ENCODE results near the gene AKAP9. TPM values are rescaled to one million over a fixed set of nuclear protein-coding genes. Genes with fewer than 3 reads are reported as not detected.

AKAP9 gene
- total RNA-seq, 1 donor from 2014 or later = 75.4 TPM

DNA sequence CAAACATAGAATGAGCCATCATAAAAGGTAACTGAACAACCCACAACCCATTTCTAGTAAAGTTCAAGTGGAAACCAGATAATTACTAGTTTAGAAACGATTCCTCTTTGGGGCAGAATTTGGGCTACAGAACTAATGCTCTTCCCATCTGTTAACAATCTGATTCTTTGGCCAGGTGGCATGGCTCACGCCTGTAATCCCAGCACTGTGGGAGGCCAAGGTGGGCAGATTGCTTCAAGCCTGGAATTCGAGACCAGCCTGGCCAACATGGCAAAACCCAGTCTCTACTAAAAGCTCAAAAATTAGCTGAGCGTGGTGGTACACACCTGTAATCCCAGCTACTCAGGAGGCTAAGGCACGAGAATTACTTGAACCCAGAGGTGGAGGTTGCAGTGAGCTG, 175.2 kb downstream of the AKAP9 start:
- TF ChIP-seq POLR2AphosphoS5 (IDR thresholded peaks at IDR 0.05; ENCODE audit: insufficient read depth in 1 of 2, low read depth in 1 of 2) (no peak), POLR2A (IDR thresholded peaks at IDR 0.05) (no peak)
- TF ChIP-seq, protein P1, sequence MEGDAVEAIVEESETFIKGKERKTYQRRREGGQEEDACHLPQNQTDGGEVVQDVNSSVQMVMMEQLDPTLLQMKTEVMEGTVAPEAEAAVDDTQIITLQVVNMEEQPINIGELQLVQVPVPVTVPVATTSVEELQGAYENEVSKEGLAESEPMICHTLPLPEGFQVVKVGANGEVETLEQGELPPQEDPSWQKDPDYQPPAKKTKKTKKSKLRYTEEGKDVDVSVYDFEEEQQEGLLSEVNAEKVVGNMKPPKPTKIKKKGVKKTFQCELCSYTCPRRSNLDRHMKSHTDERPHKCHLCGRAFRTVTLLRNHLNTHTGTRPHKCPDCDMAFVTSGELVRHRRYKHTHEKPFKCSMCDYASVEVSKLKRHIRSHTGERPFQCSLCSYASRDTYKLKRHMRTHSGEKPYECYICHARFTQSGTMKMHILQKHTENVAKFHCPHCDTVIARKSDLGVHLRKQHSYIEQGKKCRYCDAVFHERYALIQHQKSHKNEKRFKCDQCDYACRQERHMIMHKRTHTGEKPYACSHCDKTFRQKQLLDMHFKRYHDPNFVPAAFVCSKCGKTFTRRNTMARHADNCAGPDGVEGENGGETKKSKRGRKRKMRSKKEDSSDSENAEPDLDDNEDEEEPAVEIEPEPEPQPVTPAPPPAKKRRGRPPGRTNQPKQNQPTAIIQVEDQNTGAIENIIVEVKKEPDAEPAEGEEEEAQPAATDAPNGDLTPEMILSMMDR (IDR thresholded peaks at IDR 0.05) = no peak

DNA sequence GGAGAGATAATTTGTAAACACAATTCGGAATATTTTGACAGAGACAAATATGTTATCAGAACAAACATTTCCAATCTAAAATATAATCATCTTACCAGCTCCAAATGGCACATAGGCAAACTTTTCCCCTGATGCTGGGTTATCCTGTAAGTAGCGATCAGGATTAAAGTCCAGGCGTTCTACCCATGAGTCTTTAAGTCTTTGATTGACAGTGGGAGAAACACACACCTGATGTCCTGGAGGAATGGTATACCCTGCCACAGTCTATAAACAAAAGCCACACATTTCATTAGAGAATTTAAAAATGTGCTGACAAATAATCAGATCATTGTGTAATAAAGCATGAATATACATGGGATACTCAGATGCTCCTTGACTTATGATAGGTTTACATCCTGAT, 176.3 kb downstream of the AKAP9 start:
- intact Hi-C loops (cut with DNase I) = no loop called here

More for the DNA sequence above, 175.2 kb downstream of the AKAP9 start:
- no peak overlapping the region for H3K4me3 ChIP-seq
- DNase-seq (ENCODE audit: extremely low spot score in 2 of 2) = no peak
- no peaks in the 10 kb centered on the region for H3K4me1 ChIP-seq
- H3K9me3 ChIP-seq = no peaks in the 10 kb centered on the region
- H3K36me3 ChIP-seq = peaks cover 0 to 41% of the 10 kb centered on the region in 2 donors
- H3K27me3 ChIP-seq = no peaks in the 10 kb centered on the region
- no peak overlapping the region for H3K27ac ChIP-seq
- intact Hi-C loops (cut with DNase I) = no loop called here

DNA sequence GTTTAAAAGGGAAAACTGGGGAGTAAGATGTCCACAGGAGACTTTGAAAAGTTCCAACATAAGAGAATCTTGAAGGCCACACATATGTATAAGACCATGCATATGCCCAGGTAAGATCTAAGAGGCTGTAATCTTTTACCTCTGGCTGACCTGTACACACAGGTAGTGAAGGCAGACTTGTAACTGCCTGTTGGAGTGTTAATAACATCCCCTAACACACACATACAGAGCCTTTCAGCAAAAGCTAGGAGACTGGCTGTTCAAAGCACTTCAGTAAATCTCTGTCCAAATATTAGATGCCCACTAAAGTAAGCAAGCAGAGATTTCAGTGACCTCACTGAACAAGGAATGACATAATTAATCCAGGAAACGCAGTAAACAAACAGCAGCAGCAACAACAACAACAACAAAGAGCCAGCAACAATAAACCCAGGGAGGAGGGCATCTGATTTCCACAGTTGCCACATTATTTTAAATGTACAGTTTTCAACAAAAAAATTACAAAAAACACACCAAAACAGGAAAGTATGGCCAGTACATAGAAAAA, 178.6 kb downstream of the AKAP9 start:
- no peak for DNase-seq (ENCODE audit: extremely low spot score in 2 of 2)
- H3K4me3 ChIP-seq = no peak overlapping the region
- no peaks in the 10 kb centered on the region for H3K9me3 ChIP-seq
- H3K27ac ChIP-seq = no peak overlapping the region
- H3K4me1 ChIP-seq = no peaks in the 10 kb centered on the region
- H3K36me3 ChIP-seq = peaks cover 0 to 63% of the 10 kb centered on the region in 2 donors
- no peaks in the 10 kb centered on the region for H3K27me3 ChIP-seq
- intact Hi-C loops (cut with DNase I) = no loop called here
- TF ChIP-seq POLR2AphosphoS5 (IDR thresholded peaks at IDR 0.05; ENCODE audit: insufficient read depth in 1 of 2, low read depth in 1 of 2) (no peak), POLR2A (IDR thresholded peaks at IDR 0.05) (no peak)
- TF ChIP-seq, protein P1 (IDR thresholded peaks at IDR 0.05) = no peak

More for the DNA sequence above, 176.3 kb downstream of the AKAP9 start:
- no peak overlapping the region for H3K27ac ChIP-seq
- no peak for DNase-seq (ENCODE audit: extremely low spot score in 2 of 2)
- TF ChIP-seq, protein P1 (IDR thresholded peaks at IDR 0.05) = no peak
- no peaks in the 10 kb centered on the region for H3K4me1 ChIP-seq
- no peaks in the 10 kb centered on the region for H3K27me3 ChIP-seq
- H3K4me3 ChIP-seq = no peak overlapping the region
- peaks cover 0 to 44% of the 10 kb centered on the region in 2 donors for H3K36me3 ChIP-seq
- no peaks in the 10 kb centered on the region for H3K9me3 ChIP-seq

DNA sequence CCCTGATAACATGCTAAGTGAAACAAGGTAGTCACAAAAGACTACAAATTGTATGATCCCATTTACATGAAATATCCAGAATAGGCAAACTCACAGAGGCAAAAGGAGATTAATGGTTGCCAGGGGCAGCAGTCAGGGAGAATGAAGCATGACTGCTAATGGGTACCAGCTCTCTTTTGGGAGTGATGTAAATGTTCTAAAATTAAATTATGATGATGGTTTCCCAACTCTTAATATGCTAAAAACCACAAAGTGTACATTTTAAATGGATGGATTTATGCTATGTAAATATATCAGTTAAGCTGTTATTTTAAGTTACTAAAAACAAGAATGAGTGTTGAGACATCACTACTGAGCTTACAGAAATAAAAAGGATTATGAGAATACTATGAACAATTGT, 181.0 kb downstream of the AKAP9 start:
- Histone ChIP-seq H3K27me3 (no peaks in the 10 kb centered on the region), H3K4me3 (no peak overlapping the region), H3K27ac (no peak overlapping the region), H3K9me3 (no peaks in the 10 kb centered on the region), H3K36me3 (peaks cover 3 to 62% of the 10 kb centered on the region in 2 donors), H3K4me1 (no peaks in the 10 kb centered on the region)
- intact Hi-C loops (cut with DNase I) = no loop called here
- no peak for TF ChIP-seq POLR2AphosphoS5 (IDR thresholded peaks at IDR 0.05; ENCODE audit: insufficient read depth in 1 of 2, low read depth in 1 of 2)
- TF ChIP-seq POLR2A (IDR thresholded peaks at IDR 0.05) = no peak
- TF ChIP-seq, protein P1 (IDR thresholded peaks at IDR 0.05) = no peak
- no peak for DNase-seq (ENCODE audit: extremely low spot score in 2 of 2)

DNA sequence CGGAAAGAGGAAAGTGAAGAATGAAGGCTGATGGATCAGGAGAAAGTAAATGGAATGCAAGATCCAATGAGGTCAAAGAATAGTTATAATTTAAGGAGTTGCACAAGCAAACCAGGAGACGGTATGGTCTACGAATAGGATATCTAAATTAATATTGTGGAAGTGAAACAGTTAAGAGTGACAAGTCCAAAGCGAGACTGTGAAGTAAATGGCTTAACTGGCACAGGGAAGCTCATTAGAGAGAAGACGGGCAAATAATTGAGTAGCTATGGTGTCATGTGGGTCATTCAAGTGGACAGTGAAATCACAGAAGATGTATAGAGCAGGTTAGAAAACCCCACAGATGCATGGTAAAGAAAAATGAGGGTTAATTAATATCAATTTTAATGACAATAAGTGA, 190.4 kb downstream of the AKAP9 start:
- H3K36me3 ChIP-seq = peaks cover 0 to 23% of the 10 kb centered on the region in 2 donors
- H3K9me3 ChIP-seq = no peaks in the 10 kb centered on the region
- H3K4me3 ChIP-seq = no peak overlapping the region
- no peaks in the 10 kb centered on the region for H3K27me3 ChIP-seq
- H3K4me1 ChIP-seq = peaks cover 27% of the 10 kb centered on the region
- intact Hi-C loops (cut with DNase I) = loop anchor here (5.0 kb wide), 1 partner anchor 316 kb away; the partner anchor contains the start of gene GATAD1
- H3K27ac ChIP-seq = no peak overlapping the region
- DNase-seq (ENCODE audit: extremely low spot score in 2 of 2) = no peak
- TF ChIP-seq POLR2AphosphoS5 (IDR thresholded peaks at IDR 0.05; ENCODE audit: insufficient read depth in 1 of 2, low read depth in 1 of 2) (no peak), POLR2A (IDR thresholded peaks at IDR 0.05) (no peak)
- TF ChIP-seq, protein P1 (IDR thresholded peaks at IDR 0.05) = no peak
